Stimulated activated naive CD4-positive, alpha-beta T cell (primary cell): ENCODE data around the gene MAP6.
"Not testable (repeated sequence)": the region's sequence is repeated elsewhere in the genome, so short reads cannot be mapped to it uniquely, and the experiment has no call there.

ENCODE experiments used
- DNase-seq, 6 experiments: peaks; one replicate each; lab custom pipeline; 2025; lab: John Stamatoyannopoulos, UW

Gene MAP6

GRCh38 chr11:75591966-75592365 lies 76.9 kb downstream of the MAP6 start:
- DNase-seq, result no peak

DNA sequence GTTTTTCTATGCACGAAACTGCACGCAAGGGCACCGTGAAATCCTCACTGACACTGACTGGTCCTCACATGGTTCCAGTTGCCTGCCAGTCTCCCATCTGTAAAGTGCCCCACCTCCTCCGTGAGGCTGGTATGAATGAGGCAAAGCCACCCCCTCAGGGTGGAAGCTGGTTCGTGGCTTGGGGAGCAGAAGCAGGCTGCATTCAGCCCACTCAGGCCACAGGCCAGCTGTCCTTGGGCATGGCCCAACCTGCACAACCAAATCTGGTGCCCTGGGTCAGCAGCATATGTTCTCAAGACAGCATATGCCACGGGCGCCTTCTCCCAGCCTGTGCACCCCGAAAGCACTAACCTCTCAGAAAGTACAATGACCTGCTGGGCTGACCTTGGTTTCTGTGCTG lies 77.5 kb downstream of the MAP6 start:
- DNase-seq, result no peak

DNA sequence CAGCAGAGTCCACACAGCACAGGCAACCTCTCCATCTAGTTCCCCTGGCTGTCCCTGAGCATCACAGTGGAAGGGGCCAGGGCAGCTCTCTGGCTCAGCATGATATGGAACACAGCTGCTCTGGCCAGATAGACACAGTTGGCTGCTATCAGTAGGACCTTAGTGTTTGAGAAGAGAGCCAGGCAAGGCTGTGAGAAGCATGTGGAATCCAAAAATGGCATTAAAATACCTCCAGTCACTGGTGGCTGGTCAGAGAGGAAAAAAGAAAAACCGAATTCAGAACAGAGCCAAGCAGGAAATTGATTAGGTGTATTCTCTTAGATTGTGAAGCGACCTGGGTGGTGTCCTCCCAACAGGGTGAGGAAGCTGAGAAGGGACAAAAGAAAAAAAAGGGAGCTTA lies 78.9 kb downstream of the MAP6 start:
- DNase-seq, result no peak

GRCh38 chr11:75589051-75589450 lies 79.8 kb downstream of the MAP6 start:
- no peak for DNase-seq

- DNase-seq, result no peak
These were observed 80.8 kb downstream of the MAP6 start for GRCh38 chr11:75588051-75588481.

DNA sequence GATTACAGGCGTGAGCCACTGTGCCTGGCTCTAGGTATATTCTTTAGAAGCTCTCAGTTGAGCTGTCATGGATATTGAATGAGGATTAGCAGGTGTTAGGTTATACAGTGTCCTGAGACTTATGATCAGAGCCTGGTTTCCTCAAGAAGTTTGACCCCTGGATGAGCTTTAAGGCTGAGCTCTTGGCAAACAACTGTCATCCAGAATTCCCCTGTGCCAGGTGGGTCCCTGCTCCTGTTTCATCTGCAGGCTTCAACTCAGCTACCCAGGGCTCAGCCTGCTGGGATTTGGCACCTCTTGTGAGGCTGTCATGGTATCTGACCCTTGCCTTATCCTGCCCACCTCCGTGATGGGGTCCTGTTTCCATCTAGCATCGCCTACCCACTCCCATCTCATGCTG lies 82.4 kb downstream of the MAP6 start:
- no peak for DNase-seq

- no peak for DNase-seq
These were observed 83.6 kb downstream of the MAP6 start for GRCh38 chr11:75585293-75585670.

DNA sequence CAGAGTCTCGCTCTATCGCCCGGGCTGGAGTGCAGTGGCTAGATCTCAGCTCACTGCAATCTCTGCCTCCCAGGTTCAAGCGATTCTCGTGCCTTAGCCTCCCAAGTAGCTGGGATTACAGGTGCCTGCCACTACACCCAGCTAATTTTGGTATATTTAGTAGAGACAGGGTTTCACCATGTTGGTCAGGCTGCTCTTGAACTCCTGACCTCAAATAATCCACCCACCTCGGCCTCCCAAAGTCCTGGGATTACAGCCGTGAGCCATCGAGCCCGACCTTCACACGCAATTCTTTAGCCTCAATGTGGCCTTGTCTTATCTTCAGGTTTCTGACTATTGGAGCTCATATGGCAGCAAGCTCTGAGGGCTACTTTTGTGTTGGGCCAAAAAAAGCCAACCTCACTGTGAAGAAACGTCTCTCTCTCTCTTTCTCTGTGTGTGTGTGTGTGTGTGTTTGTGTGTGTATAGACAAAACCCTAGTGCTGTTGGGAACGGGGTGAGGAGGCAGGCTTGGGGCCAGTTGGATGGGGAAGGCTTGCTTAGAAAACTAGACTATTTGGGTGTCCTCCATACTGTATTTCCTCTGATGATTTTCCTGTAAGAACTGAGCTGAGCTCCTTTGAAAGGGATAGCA lies 84.1 kb downstream of the MAP6 start:
- DNase-seq, result not testable (repeated sequence)

DNA sequence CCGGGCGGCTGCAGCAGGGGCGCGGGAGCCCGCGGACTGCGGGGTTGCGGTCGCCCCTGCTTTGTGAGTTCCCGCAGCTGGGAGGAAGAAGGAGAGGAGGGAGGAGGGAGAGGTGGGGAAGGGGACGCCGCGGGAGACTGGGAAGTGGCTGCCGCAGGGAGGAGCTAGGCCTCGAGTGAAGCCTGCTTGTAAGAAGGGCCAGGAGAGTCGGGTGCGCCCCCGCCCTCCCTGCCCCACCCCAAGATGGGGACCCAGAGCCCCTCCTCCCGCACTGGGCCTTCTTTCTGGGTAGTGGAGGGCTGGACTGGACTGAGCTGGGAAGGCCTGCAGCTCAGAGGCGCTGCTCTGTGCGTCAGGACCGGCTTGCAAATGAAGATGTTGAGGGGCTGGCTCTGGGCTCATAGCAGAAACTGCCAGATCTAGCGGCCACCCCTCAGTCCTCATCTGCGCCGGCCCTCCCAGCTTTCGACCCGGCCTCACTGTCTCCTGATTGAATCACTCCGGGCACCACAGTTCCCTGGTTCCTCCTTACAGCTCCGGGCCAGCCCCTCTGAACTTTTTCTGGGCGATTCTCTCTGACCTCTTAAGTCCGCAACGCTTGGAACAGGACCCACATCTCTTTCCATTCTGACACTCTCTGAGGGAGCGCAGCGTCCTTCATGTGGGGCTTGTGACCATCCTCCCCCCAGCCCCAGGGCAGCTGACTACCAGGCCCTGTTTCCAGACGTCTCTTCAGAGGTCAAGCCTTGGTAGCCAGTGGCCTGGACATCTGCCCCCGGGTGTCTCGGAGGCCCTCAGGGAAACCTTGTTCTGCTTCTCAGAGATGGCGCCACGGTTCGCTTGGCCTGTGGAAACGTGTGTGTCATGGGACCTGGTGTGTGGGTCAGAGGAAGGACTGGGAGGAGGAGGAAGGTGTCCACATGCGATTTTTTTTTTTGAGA lies 84.8 kb downstream of the MAP6 start:
- DNase-seq, result peak in 1 of 6 experiments; percentile 10

- DNase-seq, result peak; percentile 14 to 44 (median 33)
These were observed 85.7 kb downstream of the MAP6 start for GRCh38 chr11:75582895-75583717.

GRCh38 chr11:75582506-75582894 lies 86.3 kb downstream of the MAP6 start:
- no peak for DNase-seq

GRCh38 chr11:75579841-75580240 lies 89.0 kb downstream of the MAP6 start:
- DNase-seq, result no peak

GRCh38 chr11:75578977-75579376 lies 89.9 kb downstream of the MAP6 start:
- no peak for DNase-seq

GRCh38 chr11:75577207-75577606 lies 91.6 kb downstream of the MAP6 start:
- peak; percentile 5 to 58 (median 42) for DNase-seq

DNA sequence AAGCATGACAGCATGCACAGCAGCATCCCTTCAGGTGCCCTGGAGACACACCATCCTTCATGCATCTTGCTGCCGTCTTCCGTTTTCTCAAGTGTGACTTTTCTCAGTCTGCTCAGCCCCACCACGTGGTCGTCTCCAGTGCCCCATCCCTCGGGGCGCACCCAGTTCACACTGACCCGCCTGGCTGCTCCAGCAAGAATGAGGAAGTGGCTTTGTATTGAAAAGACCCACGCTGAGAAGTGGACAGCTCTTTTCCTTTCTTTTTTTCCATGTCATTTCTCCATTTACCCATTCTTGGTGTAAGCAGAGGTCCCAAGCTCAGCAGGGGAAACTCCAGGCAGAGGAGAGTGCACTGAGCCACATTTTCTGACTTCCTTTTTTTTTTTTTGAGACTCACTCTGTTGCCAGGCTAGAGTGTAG lies 92.3 kb downstream of the MAP6 start:
- DNase-seq, result no peak

DNA sequence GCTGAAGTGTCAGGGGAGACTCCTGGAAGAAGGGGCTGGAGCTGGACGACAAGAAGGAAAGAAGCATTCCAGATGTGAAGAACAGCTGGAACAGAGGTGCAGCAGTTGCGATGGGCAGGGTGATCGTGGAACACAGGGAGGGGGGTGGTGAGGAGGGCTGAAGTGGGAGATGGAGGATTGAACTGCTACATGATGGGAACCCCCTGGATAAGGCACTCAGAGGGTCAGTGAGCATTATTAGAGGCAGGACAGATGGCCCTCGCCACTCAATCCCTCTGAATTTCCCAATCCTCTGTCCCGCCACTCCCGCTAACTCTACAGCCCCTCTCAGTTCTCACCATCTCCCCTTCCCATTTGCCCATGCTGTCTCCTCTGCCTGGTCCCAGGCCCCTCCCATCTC lies 92.8 kb downstream of the MAP6 start:
- no peak for DNase-seq

DNA sequence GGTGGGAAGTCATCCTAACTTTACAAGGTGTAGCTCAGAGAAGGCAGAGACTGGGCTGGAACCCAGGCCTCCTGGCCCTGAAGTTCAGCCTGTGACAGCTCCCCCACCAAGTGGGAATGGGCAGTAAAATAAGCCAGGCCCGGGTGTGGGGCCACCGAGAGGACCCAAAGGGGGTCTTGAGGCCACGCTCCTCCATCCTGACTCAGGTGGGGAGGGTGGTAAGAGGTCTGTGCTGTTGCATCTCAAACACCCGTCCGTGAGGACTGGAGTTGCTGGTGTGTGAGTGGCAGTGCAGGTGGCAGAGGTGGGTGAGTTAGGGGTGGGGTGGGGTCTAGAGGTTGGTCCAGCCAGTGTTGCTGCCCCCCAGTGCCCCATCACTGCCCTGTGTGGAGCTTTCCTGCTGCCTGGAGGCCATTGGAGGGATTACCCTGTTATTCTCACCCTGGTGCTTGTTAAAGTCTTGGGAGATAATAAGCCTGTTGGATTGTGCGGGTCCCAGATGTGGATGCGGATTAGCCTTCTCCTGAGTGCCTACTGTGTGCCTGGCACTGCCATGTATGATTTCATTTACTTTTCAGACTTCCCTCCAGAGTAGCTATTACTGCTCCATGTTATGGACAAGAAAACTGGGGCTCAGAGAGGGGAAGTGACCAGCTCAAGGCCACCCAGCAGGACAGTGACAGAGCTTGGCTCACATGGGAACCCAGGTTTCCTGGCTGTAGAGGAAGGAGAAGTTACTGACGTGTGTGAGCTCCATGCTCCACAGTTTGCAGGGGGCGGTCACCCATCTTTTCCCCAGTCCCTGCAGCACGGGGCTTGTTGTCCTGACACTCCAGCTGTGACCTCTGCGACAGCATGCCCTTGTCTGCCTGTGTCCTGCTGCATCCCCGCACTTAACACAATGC lies 93.9 kb downstream of the MAP6 start:
- DNase-seq, result no peak

GRCh38 chr11:75572744-75573143 lies 96.1 kb downstream of the MAP6 start:
- DNase-seq, result no peak

GRCh38 chr11:75571625-75572024 lies 97.2 kb downstream of the MAP6 start:
- DNase-seq, result no peak

DNA sequence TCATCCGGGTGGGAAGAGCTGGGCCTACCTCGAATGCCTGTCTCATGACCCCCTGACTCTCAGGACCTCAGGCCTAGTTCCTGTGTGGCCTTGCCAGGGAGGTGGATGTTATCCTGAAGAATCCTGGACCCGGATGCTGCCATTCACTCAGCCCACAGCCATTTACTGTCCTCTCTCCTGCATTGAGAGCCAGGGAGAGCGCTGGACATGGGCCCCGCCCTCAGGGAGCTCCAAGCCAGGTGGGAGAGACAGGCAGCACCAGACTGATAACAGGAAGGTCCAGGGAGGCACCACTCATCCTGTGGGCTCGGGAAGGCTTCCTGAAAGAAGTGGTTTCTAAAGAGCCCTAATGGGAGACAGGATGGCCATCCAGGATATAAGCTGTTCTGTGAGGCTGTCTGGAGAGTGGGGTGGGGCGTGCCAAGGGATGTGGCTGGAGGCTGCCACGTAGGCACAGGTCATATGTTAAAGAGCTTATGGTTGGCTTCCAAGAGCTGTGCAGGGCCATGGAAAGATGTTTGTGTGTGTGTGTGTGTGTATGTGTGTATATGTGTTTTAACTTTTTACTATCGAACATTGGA lies 98.2 kb downstream of the MAP6 start:
- no peak for DNase-seq

DNA sequence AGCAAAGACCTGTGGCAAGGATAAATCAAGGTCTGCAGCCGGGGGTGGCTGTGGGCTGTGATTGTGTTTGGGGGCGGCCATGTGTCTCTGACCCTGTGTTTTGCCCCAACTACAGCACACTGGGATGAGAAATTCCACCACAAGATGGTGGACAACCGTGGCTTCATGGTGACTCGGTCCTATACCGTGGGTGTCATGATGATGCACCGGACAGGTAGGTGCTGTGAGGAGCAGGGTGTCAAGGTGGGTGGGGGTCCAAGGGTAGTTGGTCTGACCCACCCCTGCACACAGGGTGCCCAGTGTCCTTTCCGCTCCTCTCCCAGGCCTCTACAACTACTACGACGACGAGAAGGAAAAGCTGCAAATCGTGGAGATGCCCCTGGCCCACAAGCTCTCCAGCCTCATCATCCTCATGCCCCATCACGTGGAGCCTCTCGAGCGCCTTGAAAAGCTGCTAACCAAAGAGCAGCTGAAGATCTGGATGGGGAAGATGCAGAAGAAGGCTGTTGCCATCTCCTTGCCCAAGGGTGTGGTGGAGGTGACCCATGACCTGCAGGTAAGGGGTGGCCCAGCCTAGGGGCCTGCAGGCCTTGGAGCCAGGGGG lies 100.1 kb downstream of the MAP6 start:
- DNase-seq, result no peak
